H1 (cell line): ENCODE results near the gene DISC1. TPM values are rescaled to one million over a fixed set of nuclear protein-coding genes. Genes with fewer than 3 reads are reported as not detected.

Experiments
- CTCF ChIA-PET: fragments of 300-600 bp; sonication (Branson Sonifier 250); formaldehyde crosslinking; loops from one replicate; lab custom pipeline; 2021; ENCODE audit not compliant: partially characterized antibody; lab: Charles Lee
- POLR2A ChIA-PET: fragments of 300-600 bp; sonication (Branson Sonifier 250); formaldehyde crosslinking; loops from one replicate; lab custom pipeline; 2021; ENCODE audit warnings: inconsistent platforms; ENCODE audit not compliant: partially characterized antibody; lab: Charles Lee
- DNase-seq, 2 experiments: peaks; one replicate each; pipeline versions ENCODE4 v3.0.0 to v3.0.0-alpha.2; 2010 to 2022; ENCODE audit warnings: low spot score in 2 of 2, low read depth in 1 of 2, mixed read lengths in 1 of 2
- FAIRE-seq: peaks from 2 replicates; lab custom pipeline; 2011; peaks lifted over from hg19 to GRCh38; lab: Jason Lieb, UNC
- H2AFZ ChIP-seq: 2 replicates; pipeline ENCODE4 v1.8.1; 2012; ENCODE audit warnings: low read length, inconsistent platforms
- H2AK5ac ChIP-seq: 2 replicates; pipeline ENCODE4 v1.6.1; 2013; ENCODE audit warnings: low read depth, low read length
- H2BK120ac ChIP-seq: replicated peaks from 2 replicates; pipeline ENCODE3; 2013; ENCODE audit warnings: low read depth, low read length, inconsistent platforms
- H2BK12ac ChIP-seq: 2 replicates; pipeline ENCODE4 v1.6.1; 2013; ENCODE audit warnings: low read depth, low read length
- H2BK15ac ChIP-seq: 2 replicates; pipeline ENCODE4 v1.6.1; 2013; ENCODE audit warnings: low read length
- H2BK20ac ChIP-seq: 2 replicates; pipeline ENCODE4 v1.6.1; 2013; ENCODE audit warnings: low read length
- H2BK5ac ChIP-seq: 2 replicates; pipeline ENCODE4 v1.6.1; 2013; ENCODE audit warnings: low read depth, low read length
- H3K14ac ChIP-seq: 2 replicates; pipeline ENCODE4 v1.6.1; 2013; ENCODE audit warnings: inconsistent platforms; ENCODE audit not compliant: insufficient read length
- H3K18ac ChIP-seq: 2 replicates; pipeline ENCODE4 v1.6.1; 2013; ENCODE audit warnings: low read length; ENCODE audit errors: extremely low read depth
- H3K23ac ChIP-seq: 2 replicates; pipeline ENCODE4 v1.6.1; 2013; ENCODE audit warnings: inconsistent platforms; ENCODE audit not compliant: insufficient read length
- H3K23me2 ChIP-seq: 2 replicates; pipeline ENCODE4 v1.6.1; 2013; ENCODE audit warnings: low read depth, low read length
- H3K27ac ChIP-seq: 2 replicates; pipeline ENCODE4 v1.6.1; 2011; ENCODE audit warnings: low read depth, low read length, inconsistent platforms
- H3K27me3 ChIP-seq, 4 experiments: replicated peaks in 1 of 4; 1 replicate in 1 of 4; 2 replicates in 3 of 4; pipeline versions ENCODE4 v1.6.1 to v1.8.1; 2011 to 2013; ENCODE audit warnings: low read length in 3 of 4, mild to moderate bottlenecking in 3 of 4, inconsistent platforms in 2 of 4, mixed read lengths in 2 of 4, moderate library complexity in 1 of 4; ENCODE audit not compliant: control insufficient read depth in 3 of 4, insufficient read depth in 3 of 4; ENCODE audit errors: extremely low read depth in 1 of 4
- H3K36me3 ChIP-seq, 4 experiments: 2 replicates each; pipeline versions ENCODE4 v1.6.1 to v1.8.1; 2011 to 2013; ENCODE audit warnings: mild to moderate bottlenecking in 4 of 4, low read length in 3 of 4, moderate library complexity in 2 of 4, control low read depth in 1 of 4, inconsistent platforms in 1 of 4; ENCODE audit not compliant: insufficient read depth in 4 of 4, control insufficient read depth in 2 of 4
- H3K4ac ChIP-seq: replicated peaks from 2 replicates; pipeline ENCODE3; 2013; ENCODE audit warnings: low read length, low read depth, mixed read lengths, inconsistent platforms; ENCODE audit not compliant: insufficient read length
- H3K4me1 ChIP-seq, 4 experiments: replicated peaks in 1 of 4; 1 replicate in 1 of 4; 2 replicates in 3 of 4; pipeline versions ENCODE4 v1.6.1 to v1.8.1; 2011 to 2013; ENCODE audit warnings: low read length in 3 of 4, inconsistent platforms in 2 of 4, mixed read lengths in 1 of 4; ENCODE audit not compliant: insufficient read depth in 4 of 4, control insufficient read depth in 3 of 4
- H3K4me2 ChIP-seq, 2 experiments: 2 replicates each; pipeline versions ENCODE4 v1.6.1 to v1.8.1; 2011 to 2013; ENCODE audit warnings: low read depth in 2 of 2, low read length in 2 of 2, control low read depth in 1 of 2, inconsistent platforms in 1 of 2, mild to moderate bottlenecking in 1 of 2; ENCODE audit not compliant: insufficient read depth in 1 of 2
- H3K4me3 ChIP-seq, 4 experiments: fragments of 200-600, 300-600 bp in 1 of 4; sonication (generic), shearing (Covaris generic), sonication (Bioruptor Twin) in 1 of 4; 2 replicates each; pipeline versions ENCODE4 v1.5.1 to v1.8.1; 2011 to 2016; ENCODE audit warnings: low read length in 4 of 4, low read depth in 3 of 4, control low read depth in 2 of 4, inconsistent platforms in 2 of 4, mild to moderate bottlenecking in 2 of 4, mixed read lengths in 1 of 4, moderate library complexity in 1 of 4; ENCODE audit not compliant: insufficient read depth in 2 of 4; ENCODE audit errors: extremely low read depth in 1 of 4
- H3K56ac ChIP-seq: replicated peaks from 2 replicates; pipeline ENCODE3; 2013; ENCODE audit warnings: low read depth, mild to moderate bottlenecking, mixed read lengths, low read length, inconsistent platforms; ENCODE audit not compliant: insufficient read length
- H3K79me1 ChIP-seq: 2 replicates; pipeline ENCODE4 v1.6.1; 2013; ENCODE audit warnings: low read depth, low read length, control low read depth
- H3K79me2 ChIP-seq, 2 experiments: 2 replicates each; pipeline versions ENCODE4 v1.6.1 to v1.8.1; 2012 to 2013; ENCODE audit warnings: low read length in 2 of 2, mild to moderate bottlenecking in 2 of 2, inconsistent platforms in 1 of 2; ENCODE audit not compliant: insufficient read depth in 2 of 2, control insufficient read depth in 1 of 2
- H3K9ac ChIP-seq, 4 experiments: replicated peaks in 1 of 4; 1 replicate in 1 of 4; 2 replicates in 3 of 4; pipeline versions ENCODE4 v1.6.1 to v1.8.1; 2011 to 2013; ENCODE audit warnings: low read depth in 3 of 4, low read length in 3 of 4, control low read depth in 2 of 4, mild to moderate bottlenecking in 2 of 4, moderate library complexity in 2 of 4, inconsistent platforms in 1 of 4; ENCODE audit errors: extremely low read depth in 1 of 4
- H3K9me3 ChIP-seq, 2 experiments: 2 replicates each; pipeline versions ENCODE4 v1.6.1 to v1.8.1; 2012 to 2013; ENCODE audit warnings: mild to moderate bottlenecking in 2 of 2, moderate library complexity in 2 of 2, control low read depth in 1 of 2, inconsistent platforms in 1 of 2, low read depth in 1 of 2, low read length in 1 of 2, mixed read lengths in 1 of 2; ENCODE audit not compliant: insufficient read depth in 2 of 2
- H4K20me1 ChIP-seq, 2 experiments: replicated peaks in 1 of 2; 2 replicates each; pipeline versions ENCODE3 to v1.8.1; 2011 to 2013; ENCODE audit warnings: inconsistent platforms in 2 of 2, low read length in 2 of 2, mild to moderate bottlenecking in 1 of 2; ENCODE audit not compliant: insufficient read depth in 2 of 2, control insufficient read depth in 1 of 2
- H4K5ac ChIP-seq: 2 replicates; pipeline ENCODE4 v1.6.1; 2013; ENCODE audit warnings: low read length, low read depth, mixed read lengths, inconsistent platforms; ENCODE audit not compliant: insufficient read length
- H4K8ac ChIP-seq: 2 replicates; pipeline ENCODE4 v1.8.0; 2013; ENCODE audit warnings: mild to moderate bottlenecking, moderate library complexity, low read length, inconsistent platforms; ENCODE audit not compliant: insufficient read depth; ENCODE audit errors: extremely low read depth
- H4K91ac ChIP-seq: replicated peaks from 2 replicates; pipeline ENCODE3; 2013; ENCODE audit warnings: low read length, mixed read lengths, inconsistent platforms; ENCODE audit not compliant: insufficient read length
- MAX ChIP-seq: IDR thresholded peaks from 2 replicates; pipeline ENCODE4 v1.6.1; 2012; ENCODE audit warnings: inconsistent platforms
- POU5F1 ChIP-seq: IDR thresholded peaks from 2 replicates; pipeline ENCODE4 v1.6.1; 2011; ENCODE audit warnings: low read depth, mild to moderate bottlenecking, low read length, moderate library complexity
- SUZ12 ChIP-seq: fragments of 200-600 bp; sonication (generic); IDR thresholded peaks from 2 replicates; pipeline ENCODE4 v1.6.1; 2012; ENCODE audit warnings: mild to moderate bottlenecking, inconsistent platforms, low read length, moderate library complexity, mixed read lengths
- TAF1 ChIP-seq: IDR thresholded peaks from 2 replicates; pipeline ENCODE4 v1.6.1; 2011; ENCODE audit warnings: mild to moderate bottlenecking, low read depth, low read length
- WGBS, 2 experiments: shearing (Covaris generic) in 1 of 2; methylation state at CpG; one replicate each; pipeline versions ENCODE4 v1.1.6 to v1.1.7; 2013 to 2015; ENCODE audit warnings: low lambda C conversion rate in 2 of 2, mixed read lengths in 2 of 2, inconsistent platforms in 1 of 2, low coverage in 1 of 2, missing lambda C conversion rate in 1 of 2; ENCODE audit not compliant: insufficient replicate concordance in 2 of 2, insufficient coverage in 1 of 2, insufficient read length in 1 of 2; ENCODE audit errors: extremely low coverage in 1 of 2, missing lambda C conversion rate in 1 of 2; 5-methylcytosine and 5-hydroxymethylcytosine counted together
- polyA plus RNA-seq, 7 experiments: library from polyadenylated mRNA; depleted of rRNA in 3 of 7; stranded (reverse) in 5 of 7; unstranded in 2 of 7; fragments of >200 nt in 5 of 7; fragments of 200-250 nt in 2 of 7; gene quantifications; 1 replicate in 5 of 7; 2 replicates in 1 of 7; 4 replicates in 1 of 7; pipeline versions ENCODE4 v1.2.1 to v1.2.3, GENCODE V29; 2011 to 2013; ENCODE audit warnings: missing spikeins in 2 of 7, mixed read lengths in 2 of 7
- total RNA-seq: library from RNA; stranded (reverse); fragmentation: NEBNext Ultra II Directional; extraction: Animal tissue kit (Norgen Biotek cat#: 25700); gene quantifications from 2 replicates; pipeline ENCODE4 v1.2.1, GENCODE V29; 2021

DISC1 gene
- total and polyA plus RNA-seq, 2 of the 8 experiments (the other 6 are each of a cell fraction or from before 2014, with no cell fraction given), result 1.1 to 3.5 TPM

GRCh38 chr1:231597971-231598370 is 28.6 kb upstream of the DISC1 start:
- H4K91ac ChIP-seq, result no peak overlapping the region
- no peak overlapping the region for H2BK5ac ChIP-seq
- no peak overlapping the region for H2BK12ac ChIP-seq
- no peak overlapping the region for H4K8ac ChIP-seq
- ChIA-PET CTCF (no interaction called here), POLR2A (no interaction called here)
- no peak overlapping the region for H2BK15ac ChIP-seq
- H3K79me1 ChIP-seq, result no peaks in the 10 kb centered on the region
- FAIRE-seq, result no peak
- H3K14ac ChIP-seq, result no peak overlapping the region
- no peak overlapping the region for H2AK5ac ChIP-seq
- H3K36me3 ChIP-seq, result no peaks in the 10 kb centered on the region
- no peaks in the 10 kb centered on the region for H3K23me2 ChIP-seq
- DNase-seq, result no peak
- WGBS, 2 experiments, result 75% methylated on average over 1 of the region's 1 CpG; no CpG with 5 or more reads in 1 of the 2 experiments
- no peak overlapping the region for H2BK20ac ChIP-seq
- peaks cover 0 to 3% (median 0%) of the 10 kb centered on the region in 4 experiments; a peak in 3 of 7 replicates for H3K4me1 ChIP-seq
- H3K4ac ChIP-seq, result no peak overlapping the region
- H3K27me3 ChIP-seq, result peaks cover 0 to under 1% (median 0%) of the 10 kb centered on the region in 4 experiments; a peak in 1 of 7 replicates
- H2BK120ac ChIP-seq, result no peak overlapping the region
- H3K79me2 ChIP-seq, result no peaks in the 10 kb centered on the region
- no peak overlapping the region for H2AFZ ChIP-seq
- H4K20me1 ChIP-seq, result no peaks in the 10 kb centered on the region
- H3K9me3 ChIP-seq, result no peaks in the 10 kb centered on the region
- no peak overlapping the region for H3K27ac ChIP-seq
- H3K4me3 ChIP-seq, result no peak overlapping the region
- H3K23ac ChIP-seq, result no peak overlapping the region
- H3K9ac ChIP-seq, result no peak overlapping the region
- no peak overlapping the region for H3K18ac ChIP-seq
- no peak overlapping the region for H4K5ac ChIP-seq
- H3K4me2 ChIP-seq, result no peak overlapping the region
- H3K56ac ChIP-seq, result no peak overlapping the region
- TF ChIP-seq MAX (no peak), SUZ12 (no peak), POU5F1 (no peak), TAF1 (no peak)
